GM21786 (cell line): ENCODE measurements around the gene MIPEP.
"Not testable (repeated sequence)": the region's sequence is repeated elsewhere in the genome, so short reads cannot be mapped to it uniquely, and the experiment has no call there.

Experiments used
- ATAC-seq: cut with Tn5 transposase; IDR thresholded peaks from one replicate; pipeline ENCODE4 v1.9.1; 2021; ENCODE audit not compliant: unreplicated experiment

MIPEP gene

GRCh38 chr13:23889615-23890607, 711 bp upstream of the MIPEP start:
- peak; percentile 5 for ATAC-seq

- not testable (repeated sequence) for ATAC-seq
These were observed 4.8 kb downstream of the MIPEP start for GRCh38 chr13:23884361-23884760.

GRCh38 chr13:23883255-23883654, 5.9 kb downstream of the MIPEP start:
- ATAC-seq: no peak

GRCh38 chr13:23881402-23881800, 7.8 kb downstream of the MIPEP start:
- ATAC-seq: not testable (repeated sequence)

GRCh38 chr13:23880493-23881401, 8.5 kb downstream of the MIPEP start:
- not testable (repeated sequence) for ATAC-seq

GRCh38 chr13:23877286-23877685, 11.9 kb downstream of the MIPEP start:
- no peak for ATAC-seq

- ATAC-seq: no peak
These were observed 12.9 kb downstream of the MIPEP start for GRCh38 chr13:23876265-23876664.

GRCh38 chr13:23871616-23872220, 17.5 kb downstream of the MIPEP start:
- ATAC-seq: no peak

GRCh38 chr13:23870356-23871140, 18.7 kb downstream of the MIPEP start:
- no peak for ATAC-seq

GRCh38 chr13:23868521-23868920, 20.7 kb downstream of the MIPEP start:
- no peak for ATAC-seq

GRCh38 chr13:23867027-23867491, 22.1 kb downstream of the MIPEP start:
- no peak for ATAC-seq

- ATAC-seq: no peak
These were observed 22.7 kb downstream of the MIPEP start for GRCh38 chr13:23866420-23867026.

- peak; percentile 45 for ATAC-seq
These were observed 23.3 kb downstream of the MIPEP start for GRCh38 chr13:23865906-23866305.

- no peak for ATAC-seq
These were observed 24.2 kb downstream of the MIPEP start for GRCh38 chr13:23865026-23865425.

- no peak for ATAC-seq
These were observed 27.9 kb downstream of the MIPEP start for GRCh38 chr13:23861310-23861709.

GRCh38 chr13:23859904-23860303, 29.3 kb downstream of the MIPEP start:
- no peak for ATAC-seq

GRCh38 chr13:23859455-23859854, 29.7 kb downstream of the MIPEP start:
- ATAC-seq: no peak

GRCh38 chr13:23858546-23858945, 30.7 kb downstream of the MIPEP start:
- ATAC-seq: no peak

GRCh38 chr13:23856008-23856750, 33.0 kb downstream of the MIPEP start:
- no peak for ATAC-seq
